RCC 7860 (cell line): ENCODE results near the gene SLC45A3.
"Not testable (repeated sequence)": the region's sequence is repeated elsewhere in the genome, so short reads cannot be mapped to it uniquely, and the experiment has no call there.

Experiments
- DNase-seq: peaks from one replicate; pipeline ENCODE4 v3.0.0-alpha.2; 2015; ENCODE audit warnings: low spot score
- FAIRE-seq: peaks from 2 replicates; lab custom pipeline; 2012; peaks lifted over from hg19 to GRCh38; lab: Jason Lieb, UNC

Gene SLC45A3

GRCh38 chr1:205639567-205639966 is 40.7 kb downstream of the SLC45A3 start:
- FAIRE-seq (no peak), DNase-seq (no peak)

GRCh38 chr1:205637854-205638468 is 42.3 kb downstream of the SLC45A3 start:
- DNase-seq (no peak), FAIRE-seq (no peak)

- DNase-seq (no peak), FAIRE-seq (no peak)
These were observed 43.6 kb downstream of the SLC45A3 start for GRCh38 chr1:205636732-205637131.

GRCh38 chr1:205636138-205636530 is 44.2 kb downstream of the SLC45A3 start:
- FAIRE-seq, DNase-seq: not testable (repeated sequence)

GRCh38 chr1:205633421-205633976 is 46.8 kb downstream of the SLC45A3 start:
- DNase-seq (no peak), FAIRE-seq (no peak)

GRCh38 chr1:205632669-205633169 is 47.6 kb downstream of the SLC45A3 start:
- DNase-seq (no peak), FAIRE-seq (no peak)

DNA sequence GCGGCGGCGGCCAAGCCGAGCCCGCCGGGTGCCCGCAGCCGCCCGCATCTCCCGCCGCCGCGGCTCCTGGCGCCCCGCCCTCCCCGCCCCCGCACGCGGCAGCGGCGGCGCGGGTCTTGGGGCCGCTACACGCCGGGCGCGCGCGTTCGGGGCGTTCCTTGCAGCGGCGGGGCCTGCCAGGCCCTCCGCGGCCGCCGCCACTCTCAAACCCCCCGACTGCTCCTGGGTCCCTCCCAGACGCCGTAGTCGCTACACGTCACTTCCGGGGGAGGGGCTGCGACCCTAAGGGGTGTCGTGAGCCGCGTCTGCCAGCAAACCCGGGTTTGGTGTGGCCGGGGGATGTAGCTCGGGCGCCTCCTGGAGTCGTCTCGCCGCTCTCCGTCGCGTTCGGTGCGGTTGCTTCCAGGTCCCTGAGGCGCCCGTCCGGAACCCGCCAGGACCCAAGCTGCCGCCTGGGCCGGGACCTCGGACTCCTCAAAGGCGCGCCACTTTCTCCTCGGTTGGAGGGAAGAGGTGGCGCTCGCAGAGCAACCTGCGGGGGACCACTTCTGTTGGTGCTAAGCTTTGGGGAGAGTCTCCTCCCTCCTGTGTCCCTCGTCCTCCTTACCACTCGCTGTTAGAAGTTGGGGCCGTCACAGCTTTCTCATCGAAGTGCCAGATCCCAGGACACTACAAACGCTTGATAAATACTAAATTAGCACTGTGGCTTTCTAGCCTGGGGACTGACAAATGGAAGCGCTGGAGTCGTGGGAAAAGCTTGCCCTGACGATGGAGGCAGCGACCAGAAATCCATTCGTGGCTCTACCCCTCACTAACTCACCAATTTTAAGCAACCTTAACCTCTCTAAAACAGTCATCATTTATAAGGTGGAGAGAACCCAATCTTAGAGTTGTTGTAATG is 48.3 kb downstream of the SLC45A3 start, which contains the start of gene ELK4:
ELK4 (minus strand) TSS at position 244 of the 901 bp plus-strand sequence. CDS start 8,129 bp downstream, outside the sequence.
- DNase-seq (peak; percentile 95), FAIRE-seq (no peak)

DNA sequence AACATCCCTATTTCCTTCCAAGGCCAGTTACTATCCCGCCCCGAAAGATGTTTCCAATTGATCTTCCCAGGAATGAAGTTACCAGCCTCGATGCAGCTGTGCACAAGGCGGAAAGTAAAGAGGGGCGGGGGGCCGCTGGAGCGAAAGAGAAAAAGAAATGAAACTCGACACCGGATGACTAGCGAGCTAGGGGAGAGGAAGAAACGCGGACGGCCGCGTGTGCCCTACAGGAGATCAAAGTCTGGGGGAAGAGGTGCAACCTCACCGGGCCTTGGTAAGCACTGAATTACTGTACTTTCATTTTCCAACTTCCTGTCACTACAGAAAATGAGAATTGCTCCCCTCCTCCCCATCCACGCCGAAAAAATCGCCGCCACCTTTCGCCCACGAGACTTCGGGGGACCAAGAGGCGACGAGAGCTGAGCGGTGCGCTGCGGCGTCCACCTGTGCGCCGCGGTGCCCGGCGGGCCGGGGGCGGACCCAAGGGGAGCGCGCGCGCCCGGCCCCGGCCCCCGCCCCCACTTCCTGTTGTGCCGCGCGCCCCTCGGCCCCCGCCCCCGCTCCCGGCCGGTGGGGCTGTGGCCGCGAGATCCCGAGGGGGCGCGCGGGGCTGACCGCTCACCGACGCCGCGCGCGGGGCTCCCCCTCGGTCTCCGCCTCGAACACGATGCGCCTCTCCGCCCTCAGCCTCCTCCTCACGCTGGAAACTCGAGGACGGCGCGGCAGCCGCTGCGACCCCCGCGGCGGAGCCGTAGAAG is 49.1 kb downstream of the SLC45A3 start:
- FAIRE-seq = no peak
- DNase-seq = peak; percentile 75

GRCh38 chr1:205630651-205631009 is 49.7 kb downstream of the SLC45A3 start:
- DNase-seq (no peak), FAIRE-seq (no peak)

DNA sequence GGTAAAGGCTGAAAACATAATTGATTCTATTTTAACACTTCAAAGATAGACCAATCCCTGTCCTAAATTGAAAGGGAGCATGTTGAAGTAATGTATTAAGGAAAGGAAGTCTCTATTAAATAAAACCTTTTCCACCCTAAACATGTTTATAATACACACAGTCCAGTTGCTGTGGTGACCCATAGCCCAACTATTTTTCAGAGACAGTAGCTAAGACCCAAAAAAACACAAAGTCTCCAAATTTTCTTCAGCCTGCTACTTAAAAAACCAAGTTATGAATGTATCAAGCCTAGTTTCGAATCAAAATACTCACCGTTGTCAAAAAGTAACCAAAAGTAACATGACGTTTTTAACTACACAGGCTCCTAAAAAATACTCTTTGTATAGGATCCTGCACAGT is 50.1 kb downstream of the SLC45A3 start:
- DNase-seq (peak; percentile 28), FAIRE-seq (no peak)

GRCh38 chr1:205629751-205630150 is 50.6 kb downstream of the SLC45A3 start:
- no peak for FAIRE-seq
- DNase-seq = no peak

DNA sequence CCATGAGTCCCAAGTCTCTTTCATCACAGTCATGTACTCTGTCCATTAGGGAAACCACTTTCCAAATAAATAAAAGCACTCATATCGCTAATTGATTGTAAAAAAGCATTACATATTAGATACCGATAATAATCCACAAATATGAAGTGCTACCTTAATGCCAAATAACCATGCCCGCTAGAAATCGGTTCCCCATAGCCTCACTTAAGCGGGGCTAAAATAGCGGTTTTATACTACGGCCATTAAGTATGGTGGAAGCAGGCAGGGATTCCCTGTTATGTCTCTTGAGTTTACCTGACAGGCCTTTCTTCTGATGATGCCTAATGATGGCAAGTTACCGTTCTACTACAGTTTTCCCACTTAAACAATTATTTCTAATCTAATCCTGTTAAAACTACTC is 52.4 kb downstream of the SLC45A3 start:
- FAIRE-seq = no peak
- DNase-seq = no peak

- FAIRE-seq (no peak), DNase-seq (no peak)
These were observed 54.1 kb downstream of the SLC45A3 start for GRCh38 chr1:205626216-205626615.

- FAIRE-seq (no peak), DNase-seq (no peak)
These were observed 56.7 kb downstream of the SLC45A3 start for GRCh38 chr1:205623646-205624045.

GRCh38 chr1:205620269-205620668 is 60.0 kb downstream of the SLC45A3 start:
- FAIRE-seq (no peak), DNase-seq (no peak)

DNA sequence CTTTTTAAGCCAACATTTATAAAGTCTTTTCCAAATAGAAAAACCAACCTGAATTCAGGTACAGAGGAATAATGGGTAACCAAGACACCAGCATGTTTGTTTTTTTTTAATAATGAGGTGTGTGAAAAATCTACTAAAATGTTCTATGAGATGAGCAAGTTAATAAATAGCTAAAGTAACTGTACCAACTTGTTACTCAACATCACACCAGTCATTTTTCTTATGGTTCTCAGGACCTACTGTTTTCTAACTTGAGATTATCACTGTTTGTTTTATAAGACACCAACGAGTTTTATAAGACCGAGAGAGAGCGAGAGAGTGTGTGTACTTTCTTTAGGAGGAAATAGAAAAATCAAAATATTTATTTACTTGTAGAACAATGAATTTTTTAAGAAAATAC is 60.9 kb downstream of the SLC45A3 start:
- FAIRE-seq (no peak), DNase-seq (no peak)

GRCh38 chr1:205616563-205617293 is 63.6 kb downstream of the SLC45A3 start:
- FAIRE-seq = no peak

DNA sequence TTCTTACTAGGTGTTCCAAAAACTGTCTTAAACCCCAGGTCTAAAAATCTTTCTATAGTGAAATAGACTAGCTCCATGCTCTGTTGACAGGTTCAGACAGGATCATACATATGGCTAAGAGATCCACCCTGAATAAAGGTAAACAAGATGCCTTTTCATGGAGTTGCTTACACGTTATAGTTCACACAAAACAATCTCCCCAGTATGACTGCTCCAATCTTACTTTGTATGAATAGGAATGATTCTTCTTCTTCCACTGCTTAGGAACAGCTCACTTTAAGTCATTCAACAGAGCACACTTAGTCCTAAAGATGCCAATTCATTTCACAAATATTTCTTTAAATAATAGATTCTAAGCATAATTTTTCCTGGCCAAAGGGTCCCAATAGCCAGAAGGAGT is 64.5 kb downstream of the SLC45A3 start:
- FAIRE-seq = no peak
- no peak for DNase-seq

More at GRCh38 chr1:205616563-205617293, 63.6 kb downstream of the SLC45A3 start:
- no peak for DNase-seq

- no peak for DNase-seq
- no peak for FAIRE-seq
These were observed 66.4 kb downstream of the SLC45A3 start for GRCh38 chr1:205613854-205614412.

- DNase-seq = no peak
These were observed 67.8 kb downstream of the SLC45A3 start for GRCh38 chr1:205612556-205612955.

More at GRCh38 chr1:205612556-205612955, 67.8 kb downstream of the SLC45A3 start:
- no peak for FAIRE-seq
